Measurements from ENCODE around the gene B3GALT6.

The B3GALT6 gene

DNA sequence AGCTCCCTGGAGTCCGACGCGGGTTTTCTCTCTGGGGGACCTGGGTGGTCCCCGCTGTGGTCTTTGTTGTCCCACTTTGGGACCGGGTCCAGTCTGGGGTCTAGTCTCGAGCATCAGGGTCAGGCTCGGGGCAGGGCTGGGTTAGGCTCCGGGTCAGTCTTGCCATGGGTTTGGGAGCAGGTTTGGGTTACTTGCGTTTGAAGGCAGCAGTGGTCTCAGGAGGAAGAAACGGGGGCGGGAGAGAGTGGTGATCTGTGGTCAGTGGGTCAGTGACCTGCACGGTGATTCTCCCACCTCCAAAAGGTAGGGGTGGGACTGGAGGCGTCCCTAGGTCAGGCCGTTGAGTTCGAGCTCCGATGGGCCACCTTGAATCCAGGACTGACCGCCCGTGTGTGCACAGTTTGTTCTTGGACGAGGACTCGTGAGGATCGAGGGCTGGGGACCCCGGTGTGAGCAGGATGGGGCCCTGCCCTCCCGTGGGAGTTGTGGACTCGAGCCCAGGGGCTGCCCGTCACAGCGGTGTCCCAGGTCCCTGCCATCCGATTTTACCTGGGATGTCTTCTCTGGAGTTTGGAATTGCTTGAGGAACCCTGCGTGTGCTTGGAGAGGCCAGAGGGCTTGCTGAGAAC is 2.3 kb downstream of the B3GALT6 start:
- DNase-seq: no peak

- DNase-seq: no peak
These were observed 3.1 kb downstream of the B3GALT6 start for GRCh38 chr1:1235016-1235744.

DNA sequence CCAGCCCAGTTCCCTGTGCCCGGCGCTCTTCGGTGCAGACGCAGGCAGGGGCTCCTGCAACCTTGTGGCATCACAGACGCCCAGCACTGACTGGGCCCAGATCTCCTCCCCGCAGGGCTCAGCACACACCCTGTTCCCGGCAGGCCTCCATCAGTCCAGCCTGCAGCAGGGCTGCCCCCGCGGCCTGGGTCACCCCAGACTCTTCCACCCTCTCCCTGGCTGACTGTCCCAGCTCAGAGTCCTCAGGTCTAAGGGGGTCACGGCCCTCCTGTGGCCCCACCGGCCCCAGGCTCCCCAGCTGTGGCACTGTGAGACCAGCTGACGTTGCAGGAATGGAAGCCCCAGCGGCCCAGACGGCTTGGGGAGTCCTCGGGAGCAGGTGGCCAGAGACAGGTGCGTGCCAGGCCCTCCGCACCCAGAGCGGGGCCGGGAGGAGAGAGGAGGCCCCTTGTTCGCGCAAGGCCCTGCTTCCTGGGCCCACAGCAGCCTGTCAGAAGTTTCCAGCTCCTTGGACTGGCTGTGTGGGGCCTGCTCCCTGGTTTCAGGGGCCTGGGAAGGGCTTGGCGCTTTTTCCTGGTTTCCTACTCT is 4.2 kb downstream of the B3GALT6 start:
- no peak for DNase-seq

DNA sequence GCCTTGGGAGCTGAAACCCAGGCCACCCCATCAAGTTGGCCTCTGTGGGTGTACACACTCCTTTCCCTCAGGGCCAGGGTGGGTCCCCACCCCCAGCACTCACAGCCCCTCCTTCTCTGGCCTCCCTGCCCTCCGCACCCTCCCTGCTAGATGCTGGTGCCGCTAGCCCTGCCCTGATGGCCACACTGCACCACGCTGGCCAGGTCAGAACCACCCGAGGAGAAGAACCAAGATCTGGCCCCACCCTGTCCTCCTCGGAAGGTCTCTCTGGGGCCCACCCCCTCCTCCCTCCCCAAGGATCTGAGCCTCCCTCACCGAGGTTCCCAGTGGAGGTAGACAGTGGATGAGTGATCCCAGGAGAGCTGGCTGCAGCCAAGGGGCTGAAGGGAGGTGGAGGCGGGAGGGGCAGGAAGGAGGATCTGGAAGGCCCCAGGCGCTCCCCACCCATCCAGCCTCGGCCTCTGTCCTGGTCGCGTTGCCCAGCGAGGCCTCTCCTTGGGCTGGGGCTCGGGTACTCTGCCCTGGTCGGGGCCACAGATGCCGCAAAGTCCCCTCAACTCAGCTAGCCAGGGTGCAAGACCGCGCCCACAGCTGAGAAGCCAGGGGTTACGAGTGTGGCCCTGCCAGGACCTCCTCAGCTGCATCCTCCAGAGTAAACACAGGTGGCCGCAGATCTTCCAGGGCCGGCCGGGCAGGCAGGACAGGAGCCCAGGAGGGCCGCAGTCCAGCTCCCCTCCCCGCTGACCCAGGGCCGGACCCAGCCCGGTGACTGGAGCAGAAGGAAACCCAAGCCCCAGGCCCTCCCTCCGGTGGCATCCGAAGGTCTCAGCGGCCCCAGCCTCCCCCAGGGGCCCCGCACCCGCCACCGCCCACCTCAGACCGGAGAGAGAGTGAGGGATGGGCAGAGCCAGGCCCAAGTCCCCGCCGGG is 5.2 kb downstream of the B3GALT6 start:
- no peak for DNase-seq

DNA sequence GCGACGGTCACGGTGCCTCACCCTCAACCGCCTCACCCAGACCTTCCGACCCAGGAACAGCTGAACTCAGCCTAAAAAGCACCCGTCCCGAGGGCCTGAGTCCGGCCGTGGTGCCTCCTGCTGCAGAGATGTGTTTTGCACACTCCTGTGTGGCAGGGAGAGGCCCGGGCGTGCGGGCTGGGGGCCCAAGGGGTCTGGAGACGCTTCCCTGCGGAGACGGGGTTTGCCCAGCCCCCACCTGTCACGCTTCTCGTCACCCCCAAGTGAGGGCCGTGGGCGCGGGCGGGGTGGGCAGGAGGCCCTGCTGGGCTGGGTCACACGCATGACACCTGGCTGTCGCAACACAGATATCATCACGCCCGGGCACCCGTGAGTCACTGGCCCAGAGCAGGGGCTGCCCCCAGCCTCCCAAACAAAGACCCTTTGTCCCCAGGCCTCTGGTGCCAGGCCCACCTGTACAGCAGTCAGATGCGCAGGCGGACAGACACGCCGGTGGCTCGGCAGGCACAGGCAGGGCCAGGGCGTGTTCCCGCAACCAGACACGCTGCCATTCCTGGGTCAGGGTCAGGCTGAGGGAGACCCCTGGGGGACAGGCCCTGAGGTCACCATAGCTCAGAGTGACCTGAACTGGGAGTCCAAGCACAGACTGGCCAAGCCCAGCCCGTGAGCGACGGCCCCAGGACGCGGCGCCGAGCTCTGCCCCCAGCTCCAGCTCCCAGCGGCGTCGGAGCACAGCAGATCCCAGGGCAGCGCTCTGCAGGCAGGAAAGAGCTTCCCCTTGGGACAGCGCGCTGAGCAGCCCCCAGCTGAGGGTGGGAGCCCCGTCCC is 6.1 kb downstream of the B3GALT6 start:
- no peak for DNase-seq

DNA sequence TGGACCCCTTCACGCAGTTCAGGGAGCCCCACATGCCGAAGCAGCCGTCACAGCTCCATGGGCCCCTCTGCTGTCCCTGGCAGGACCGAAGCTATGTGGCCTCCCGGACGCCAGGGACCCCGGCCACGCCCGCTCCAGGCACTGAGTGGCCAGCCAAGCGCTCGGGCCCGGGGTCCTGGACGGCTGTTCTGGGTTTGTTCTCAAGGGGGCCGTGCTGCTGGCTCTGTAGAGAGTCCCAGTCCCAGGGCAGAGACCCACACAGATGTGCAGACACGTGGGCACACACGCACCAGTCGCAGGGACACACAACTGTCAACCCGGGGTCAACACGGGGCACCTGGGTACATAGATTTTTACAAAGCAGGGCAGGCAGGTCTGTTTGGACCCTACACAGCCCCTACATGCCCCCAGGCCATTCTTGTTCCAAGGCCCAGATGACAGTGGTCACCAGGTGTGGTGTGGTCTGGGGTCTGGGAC is 6.7 kb downstream of the B3GALT6 start:
- DNase-seq: no peak

- DNase-seq: no peak
These were observed 7.2 kb downstream of the B3GALT6 start for GRCh38 chr1:1239227-1239613.

DNA sequence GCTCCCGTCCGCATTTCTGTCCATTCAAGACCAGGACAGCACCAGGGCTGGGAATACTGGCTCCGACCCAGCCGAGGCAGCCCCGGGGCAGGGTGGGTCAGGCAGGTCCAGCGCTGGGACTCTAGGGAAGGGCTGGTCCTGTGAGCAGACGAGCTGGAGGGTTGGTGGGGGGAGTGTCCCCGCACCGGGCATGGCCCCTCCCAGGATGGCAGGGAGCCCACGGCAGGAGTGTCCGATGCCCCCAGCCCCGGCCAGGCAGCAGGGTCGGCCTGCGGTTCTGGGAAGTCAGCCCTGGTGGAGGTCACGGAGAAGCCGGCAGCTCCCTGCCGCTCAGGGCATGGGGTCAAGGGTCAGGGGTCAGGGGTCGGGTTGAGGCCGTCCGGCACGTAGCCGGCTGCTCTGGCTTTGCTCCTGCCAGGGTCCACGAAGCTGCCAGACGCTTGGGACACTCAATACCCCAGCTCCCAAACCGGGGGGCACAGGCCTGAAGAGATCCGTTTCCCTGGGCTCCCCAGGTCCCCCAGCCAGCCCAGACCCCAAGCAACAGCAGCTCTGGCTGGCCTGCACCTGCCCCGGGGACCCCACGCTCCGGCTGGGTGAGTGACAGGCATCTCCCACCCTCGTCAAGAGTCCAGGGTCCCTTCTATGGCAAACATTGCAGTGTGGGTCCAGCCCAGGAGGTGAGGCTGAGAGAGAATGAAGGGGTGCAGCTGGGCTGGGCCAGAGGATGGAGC is 7.7 kb downstream of the B3GALT6 start:
- DNase-seq: no peak

- no peak for DNase-seq
These were observed 8.3 kb downstream of the B3GALT6 start for GRCh38 chr1:1240348-1240732.

- DNase-seq: no peak
These were observed 9.0 kb downstream of the B3GALT6 start for GRCh38 chr1:1240822-1241587.

DNA sequence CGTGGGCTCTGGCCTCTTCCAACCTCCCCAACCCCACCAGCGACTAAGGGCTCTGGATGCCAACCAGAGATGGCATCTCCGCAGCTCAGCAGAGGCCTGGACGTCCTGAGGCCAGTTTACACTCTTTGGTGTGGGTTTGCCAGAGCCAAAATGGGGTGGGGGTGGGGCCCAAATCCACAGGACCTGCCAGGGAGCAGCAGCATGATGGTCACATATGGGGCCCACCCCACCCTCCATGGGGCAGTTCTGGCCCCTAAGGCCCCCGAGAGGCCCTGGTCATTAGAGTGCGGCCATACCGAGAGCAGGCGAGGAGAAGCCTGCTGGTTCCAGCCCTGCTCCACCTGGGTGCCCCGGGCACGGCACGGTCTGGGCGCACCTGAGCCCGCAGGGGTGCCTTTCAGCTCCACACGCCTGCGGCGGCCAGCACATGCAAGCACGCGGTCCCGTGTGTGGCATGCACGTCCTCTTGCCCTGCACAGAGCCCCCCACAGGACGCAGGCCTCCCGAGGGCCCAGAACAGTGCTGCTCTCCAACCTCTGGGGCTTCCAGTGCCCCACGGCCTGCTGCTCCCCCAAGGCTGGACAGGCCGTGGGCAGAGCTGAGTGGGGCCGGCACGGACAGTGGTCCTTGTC is 9.7 kb downstream of the B3GALT6 start:
- DNase-seq: no peak

- no peak for DNase-seq
These were observed 10.6 kb downstream of the B3GALT6 start for GRCh38 chr1:1242461-1243265.

- no peak for DNase-seq
These were observed 11.2 kb downstream of the B3GALT6 start for GRCh38 chr1:1243266-1243660.

GRCh38 chr1:1243807-1244191 is 11.8 kb downstream of the B3GALT6 start:
- DNase-seq: no peak

GRCh38 chr1:1244192-1244811 is 12.3 kb downstream of the B3GALT6 start:
- no peak for DNase-seq

DNA sequence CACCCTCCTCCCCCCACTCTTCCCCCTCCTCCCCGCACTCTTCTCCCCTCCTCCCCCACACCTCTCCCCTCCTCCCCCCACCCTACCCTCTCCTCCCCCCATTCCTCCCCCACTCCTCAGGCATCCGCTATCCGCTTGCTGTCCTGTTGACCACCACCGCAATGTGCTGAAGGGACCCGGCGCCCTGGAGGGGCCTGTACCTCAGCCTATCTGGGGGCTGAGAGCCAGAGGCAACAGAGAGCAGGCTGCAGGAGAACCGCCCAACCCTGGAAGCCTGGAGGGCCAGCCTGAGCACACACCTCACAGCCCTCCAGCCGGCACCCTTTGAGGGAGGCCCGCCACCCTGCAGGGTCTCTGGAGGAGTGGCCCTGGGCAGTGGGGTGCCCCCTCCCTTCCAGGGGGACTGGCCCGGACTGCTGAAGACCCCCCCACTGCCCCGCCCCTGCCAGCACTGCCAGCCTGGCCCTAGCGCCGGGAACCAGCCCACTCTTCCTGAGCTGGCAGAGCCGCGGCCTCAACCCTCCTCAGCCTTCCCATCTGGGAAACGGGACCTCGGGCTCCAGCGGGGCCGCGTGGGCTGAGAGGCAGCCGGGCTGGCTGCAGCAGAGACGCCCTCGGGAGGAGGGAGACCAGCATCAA is 13.3 kb downstream of the B3GALT6 start:
- no peak for DNase-seq

DNA sequence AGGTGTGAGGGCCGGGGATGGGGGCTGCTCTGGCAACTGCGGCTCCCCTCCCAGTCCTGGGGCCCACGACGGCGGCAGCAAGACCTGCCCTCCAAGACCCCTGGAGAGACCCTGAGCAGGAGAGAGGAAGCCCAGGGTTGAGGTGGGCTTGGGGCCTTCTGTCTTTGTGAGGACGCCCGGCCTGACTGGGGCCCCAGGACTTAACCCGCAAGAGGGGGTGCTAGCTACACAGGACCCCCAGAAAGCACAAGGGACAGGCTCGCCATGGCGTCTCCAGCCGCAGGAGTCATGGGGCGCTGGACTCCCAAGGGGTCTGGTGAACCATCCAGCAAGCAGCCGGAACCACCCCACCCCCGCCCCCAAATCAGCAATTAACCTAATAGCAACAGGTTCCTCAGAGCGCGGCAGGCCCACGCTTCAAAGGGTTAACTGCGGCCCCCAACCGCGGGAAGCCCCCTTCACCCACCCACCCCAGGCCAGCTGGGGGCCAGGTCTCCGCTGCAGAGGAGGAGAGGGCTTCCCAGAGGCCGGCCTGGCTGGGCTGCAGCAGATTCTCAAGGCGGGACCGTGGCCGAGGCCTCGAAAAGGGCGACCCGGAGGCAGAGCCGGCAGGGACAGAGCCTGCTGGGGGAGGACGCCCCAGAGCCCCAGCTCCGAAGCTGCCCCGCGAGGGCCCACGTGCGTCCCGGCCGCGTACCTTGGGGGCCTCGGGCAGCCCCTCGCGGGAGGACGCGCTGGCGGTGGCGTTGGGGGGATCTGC is 14.0 kb downstream of the B3GALT6 start:
- DNase-seq: no peak

Data from stimulated activated CD4-positive, alpha-beta T cell treated with anti-CD3 and anti-CD28 coated beads, Interleukin-12 subunit alpha, Interleukin-12 subunit beta, amount 100 ng/mL, for 4 hours (primary cell).